Endothelial cell of umbilical vein (primary cell): ENCODE data around the gene CISD3. TPM values are rescaled to one million over a fixed set of nuclear protein-coding genes. Genes with fewer than 3 reads are reported as not detected.

ENCODE experiments used
- BruUV-seq: library from RNA; stranded (reverse); fragments of 400-500 nt; replicated peaks from 2 replicates; lab custom pipeline; 2021; lab: Mats Ljungman, UMichigan
- CTCF ChIA-PET: fragments of 300-600, 350-600 bp; sonication (Branson Sonifier 250); formaldehyde crosslinking; loops from one replicate; lab custom pipeline; 2021; ENCODE audit warnings: antibody characterized with exemption, inconsistent platforms; lab: Charles Lee
- POLR2A ChIA-PET: fragments of 300-600, 350-600 bp; sonication (Branson Sonifier 250); formaldehyde crosslinking; loops from one replicate; lab custom pipeline; 2021; ENCODE audit warnings: antibody characterized with exemption, inconsistent platforms; lab: Charles Lee
- DNase-seq: peaks from one replicate; pipeline ENCODE4 v3.0.0-alpha.2; 2011; ENCODE audit warnings: low read depth, low spot score
- FAIRE-seq: peaks from 2 replicates; lab custom pipeline; 2011; peaks lifted over from hg19 to GRCh38; lab: Jason Lieb, UNC
- H2AFZ ChIP-seq: 2 replicates; pipeline ENCODE4 v1.6.0; 2012; ENCODE audit warnings: low read depth, low read length, control low read depth, inconsistent platforms
- H3K27ac ChIP-seq: 2 replicates; pipeline ENCODE4 v1.5.1; 2011; ENCODE audit warnings: low read depth, mild to moderate bottlenecking, control low read depth, low read length, moderate library complexity; ENCODE audit not compliant: insufficient read depth
- H3K27me3 ChIP-seq, 2 experiments: 2 replicates each; pipeline versions ENCODE4 v1.6.0 to v1.6.1; 2011; ENCODE audit warnings: low read length in 2 of 2, mixed read lengths in 1 of 2; ENCODE audit not compliant: control insufficient read depth in 2 of 2, insufficient read depth in 2 of 2
- H3K36me3 ChIP-seq, 2 experiments: 2 replicates in 1 of 2; 3 replicates in 1 of 2; pipeline ENCODE4 v1.5.1; 2011; ENCODE audit warnings: low read length in 2 of 2, mild to moderate bottlenecking in 1 of 2, moderate library complexity in 1 of 2; ENCODE audit not compliant: control insufficient read depth in 2 of 2, insufficient read depth in 2 of 2; ENCODE audit errors: extremely low read depth in 1 of 2
- H3K4me1 ChIP-seq: 3 replicates; pipeline ENCODE4 v1.5.1; 2011; ENCODE audit warnings: mild to moderate bottlenecking, low read length; ENCODE audit not compliant: control insufficient read depth, insufficient read depth; ENCODE audit errors: extremely low read depth
- H3K4me2 ChIP-seq: 2 replicates; pipeline ENCODE4 v1.6.1; 2011; ENCODE audit warnings: low read length, control low read depth, mixed read lengths; ENCODE audit not compliant: insufficient read depth
- H3K4me3 ChIP-seq, 3 experiments: fragments of 200-600 bp in 1 of 3; sonication (generic), shearing (Covaris generic) in 1 of 3; replicated peaks in 1 of 3; 2 replicates each; pipeline ENCODE4 v1.5.1; 2011 to 2016; ENCODE audit warnings: control low read depth in 3 of 3, low read length in 3 of 3, mild to moderate bottlenecking in 2 of 3, inconsistent platforms in 1 of 3, low read depth in 1 of 3, moderate library complexity in 1 of 3; ENCODE audit not compliant: insufficient read depth in 1 of 3
- H3K79me2 ChIP-seq: 2 replicates; pipeline ENCODE4 v1.6.0; 2012; ENCODE audit warnings: low read length, inconsistent platforms; ENCODE audit not compliant: control insufficient read depth, insufficient read depth
- H3K9ac ChIP-seq: replicated peaks from 2 replicates; pipeline ENCODE3; 2011; ENCODE audit warnings: low read length, control low read depth; ENCODE audit not compliant: insufficient read depth; ENCODE audit errors: extremely low read depth
- H3K9me1 ChIP-seq: replicated peaks from 3 replicates; pipeline ENCODE4 v1.6.0; 2011; ENCODE audit warnings: mild to moderate bottlenecking, low read length; ENCODE audit not compliant: control insufficient read depth, insufficient read depth; ENCODE audit errors: extremely low read depth
- H3K9me3 ChIP-seq: replicated peaks from 2 replicates; pipeline ENCODE4 v1.5.1; 2012; ENCODE audit warnings: low read length, inconsistent platforms; ENCODE audit not compliant: control insufficient read depth, insufficient read depth
- H4K20me1 ChIP-seq: replicated peaks from 2 replicates; pipeline ENCODE3; 2011; ENCODE audit warnings: mild to moderate bottlenecking, low read length; ENCODE audit not compliant: control insufficient read depth, insufficient read depth; ENCODE audit errors: extremely low read depth
- CTCF ChIP-seq, 2 donors: IDR thresholded peaks; 1 replicate in 1 of 2; 2 replicates in 1 of 2; pipeline ENCODE4 v1.5.1; 2011; ENCODE audit warnings: low read length in 2 of 2, mild to moderate bottlenecking in 2 of 2, moderate library complexity in 2 of 2, control low read depth in 1 of 2, inconsistent platforms in 1 of 2, low read depth in 1 of 2; ENCODE audit not compliant: insufficient read depth in 1 of 2; ENCODE audit errors: extremely low read depth in 1 of 2
- EZH2 ChIP-seq: IDR thresholded peaks from 2 replicates; pipeline ENCODE4 v1.6.1; 2012; ENCODE audit warnings: borderline replicate concordance, low read depth, mild to moderate bottlenecking, moderate library complexity, low read length, inconsistent platforms; ENCODE audit not compliant: severe bottlenecking
- FOS ChIP-seq: IDR thresholded peaks from 2 replicates; pipeline ENCODE4 v1.6.1; 2011; ENCODE audit warnings: mild to moderate bottlenecking, low read length, moderate library complexity, borderline replicate concordance; ENCODE audit not compliant: insufficient read depth
- GATA2 ChIP-seq: IDR thresholded peaks from 2 replicates; pipeline ENCODE4 v1.7.0; 2011; ENCODE audit warnings: low read depth, mild to moderate bottlenecking, moderate library complexity, mixed read lengths, low read length; ENCODE audit not compliant: insufficient read length, insufficient read depth
- JUN ChIP-seq: IDR thresholded peaks from 2 replicates; pipeline ENCODE4 v1.6.1; 2011; ENCODE audit warnings: borderline replicate concordance, low read depth; ENCODE audit not compliant: insufficient read length, insufficient read depth
- MYC ChIP-seq: IDR thresholded peaks from one replicate; pipeline ENCODE4 v1.6.1; 2011; ENCODE audit warnings: mild to moderate bottlenecking, low read depth, low read length
- POLR2A ChIP-seq: IDR thresholded peaks from 2 replicates; pipeline ENCODE4 v1.6.1; 2012; ENCODE audit warnings: low read depth, mild to moderate bottlenecking, control low read depth, low read length
- POLR2AphosphoS5 ChIP-seq: IDR thresholded peaks from 2 replicates; pipeline ENCODE4 v1.6.1; 2012; ENCODE audit warnings: low read depth, mild to moderate bottlenecking, control low read depth, low read length, moderate library complexity; ENCODE audit not compliant: insufficient read depth
- dilution Hi-C: fragments of 300-500 bp; cut with MboI; formaldehyde crosslinking; loops from one replicate; pipeline ENCODE4 v1.15.0; 2019; ENCODE audit warnings: low sequenced_read_pairs; ENCODE audit not compliant: extremely low pct_ligation_motif_present
- intact Hi-C: fragments of 100-400 bp; cut with micrococcal nuclease; formaldehyde crosslinking; loops from one replicate; pipeline ENCODE4 v1.10.0; 2022
- polyA plus RNA-seq, 4 experiments: library from polyadenylated mRNA; depleted of rRNA in 3 of 4; stranded (reverse) in 3 of 4; unstranded in 1 of 4; fragments of >200 nt; gene quantifications; 2 replicates each; pipeline versions ENCODE4 v1.2.1 to v1.2.3, GENCODE V29; 2011 to 2012; ENCODE audit warnings: missing spikeins in 1 of 4
- total RNA-seq: library from RNA; stranded (reverse); gene quantifications from 2 replicates; pipeline ENCODE4 v1.2.3, GENCODE V29; 2021
- TF ChIP-seq, protein P1 (sequence below): IDR thresholded peaks from 2 replicates; pipeline ENCODE4 v1.6.1; 2011; ENCODE audit not compliant: insufficient read depth, insufficient read length

The CISD3 gene
- total and polyA plus RNA-seq, 2 donors (not counting 3 experiments of a cell fraction or from before 2014, with no cell fraction given), result 8.7 to 23.7 TPM

GRCh38 chr17:38750312-38751121, 20.4 kb downstream of the CISD3 start:
- DNase-seq (peak; percentile 33), FAIRE-seq (no peak)
- Histone ChIP-seq H3K27ac (peak overlapping the region; percentile 4), H4K20me1 (peaks cover 1% of the 10 kb centered on the region), H3K4me2 (peak overlapping the region; percentile 88), H3K4me1 (peaks cover 49% of the 10 kb centered on the region), H3K36me3 (peaks cover 2 to 5% of the 10 kb centered on the region in 2 experiments), H2AFZ (peak overlapping the region; percentile 55), H3K9me3 (no peaks in the 10 kb centered on the region), H3K9me1 (no peaks in the 10 kb centered on the region), H3K9ac (no peak overlapping the region), H3K27me3 (no peaks in the 10 kb centered on the region), H3K4me3 (peak overlapping the region in 2 of 3 experiments; percentile 40 to 50), H3K79me2 (peaks cover 49% of the 10 kb centered on the region)
- ChIA-PET POLR2A (no interaction called here), CTCF (interaction anchor here (1.1 to 2.4 kb wide), 2 partner anchors 15 to 19 kb away, joined by 6 to 11 read pairs; no protein-coding TSS in a partner anchor)
- TF ChIP-seq MYC (no peak), POLR2AphosphoS5 (no peak), GATA2 (no peak), FOS (no peak), EZH2 (no peak), JUN (no peak), POLR2A (no peak), CTCF (IDR thresholded peaks at IDR 0.05; ENCODE audit: extremely low read depth in 1 of 2, insufficient read depth in 1 of 2, low read depth in 1 of 2, low read length in 2 of 2) (no peak)
- TF ChIP-seq, protein P1, sequence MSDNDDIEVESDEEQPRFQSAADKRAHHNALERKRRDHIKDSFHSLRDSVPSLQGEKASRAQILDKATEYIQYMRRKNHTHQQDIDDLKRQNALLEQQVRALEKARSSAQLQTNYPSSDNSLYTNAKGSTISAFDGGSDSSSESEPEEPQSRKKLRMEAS, result no peak
- intact Hi-C loops (loop anchor here (1.0 to 5.0 kb wide), 3 partner anchors 48 to 402 kb away; partner anchors contain the start of genes PIP4K2B and PLXDC1), dilution Hi-C loops (no loop called here)
- BruUV-seq, result no TSS peak
